GM23338 (cell line): ENCODE measurements around the gene CCDC93.

Experiments
- CREB1 ChIP-seq: fragments of 250-450 bp; sonication (Bioruptor Pico); IDR thresholded peaks from 2 replicates; pipeline ENCODE4 v1.5.0; 2020; ENCODE audit warnings: low read depth, mild to moderate bottlenecking, moderate library complexity
- CTCF ChIP-seq, 2 experiments: fragments of 200-600 bp in 1 of 2; sonication (generic) in 1 of 2; conservative IDR thresholded peaks; 2 replicates each; pipeline versions ENCODE4 v1.5.1 to v1.6.1; 2016 to 2017; ENCODE audit warnings: antibody characterized with exemption in 2 of 2, low read depth in 2 of 2, mild to moderate bottlenecking in 2 of 2, moderate library complexity in 1 of 2
- EZH2phosphoT487 ChIP-seq: fragments of 200-600 bp; sonication (generic); IDR thresholded peaks from one replicate; pipeline ENCODE4 v1.8.1; 2018; ENCODE audit warnings: antibody characterized with exemption; ENCODE audit not compliant: unreplicated experiment
- JUNB ChIP-seq: IDR thresholded peaks from one replicate; pipeline ENCODE4 v1.6.1; 2016; ENCODE audit warnings: antibody characterized with exemption; ENCODE audit not compliant: unreplicated experiment
- NANOG ChIP-seq: IDR thresholded peaks from 2 replicates; pipeline ENCODE4 v1.6.1; 2016; ENCODE audit warnings: antibody characterized with exemption, borderline replicate concordance
- POLR2AphosphoS5 ChIP-seq: IDR thresholded peaks from 2 replicates; pipeline ENCODE4 v1.6.1; 2016; ENCODE audit warnings: antibody characterized with exemption, low read depth
- REST ChIP-seq: IDR thresholded peaks from one replicate; pipeline ENCODE4 v1.6.1; 2018; ENCODE audit warnings: antibody characterized with exemption; ENCODE audit not compliant: unreplicated experiment
- TF ChIP-seq, protein P1 (sequence below): IDR thresholded peaks from 2 replicates; pipeline ENCODE4 v1.6.1; 2016; ENCODE audit warnings: antibody characterized with exemption

DNA sequence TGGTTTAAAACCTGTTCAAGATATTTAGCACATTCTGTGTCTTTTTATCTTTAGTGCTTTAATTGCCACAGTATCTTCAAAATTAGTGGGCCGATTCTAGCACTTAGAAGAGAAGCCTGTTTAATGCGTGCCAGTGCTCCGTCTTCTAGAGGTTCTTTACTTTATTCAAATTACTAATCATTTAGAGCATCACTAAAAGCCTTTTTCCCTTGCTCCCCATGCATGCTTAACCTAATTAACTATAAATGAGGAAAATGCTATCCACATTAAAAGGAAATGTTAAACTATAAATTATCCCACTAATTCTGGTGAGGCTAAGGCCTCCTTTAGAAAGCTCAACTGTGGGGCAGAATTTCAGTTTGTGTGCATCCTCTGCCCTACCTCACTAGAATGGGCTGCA, 42.9 kb upstream of the CCDC93 start:
- TF ChIP-seq CTCF (conservative IDR thresholded peaks at IDR 0.05; ENCODE audit: low read depth in 2 of 2) = no peak
- TF ChIP-seq POLR2AphosphoS5 = no peak
- no peak for TF ChIP-seq REST
- TF ChIP-seq JUNB = no peak
- no peak for TF ChIP-seq CREB1 (CRISPR knock-in tag)
- TF ChIP-seq NANOG = no peak
- TF ChIP-seq, protein P1, sequence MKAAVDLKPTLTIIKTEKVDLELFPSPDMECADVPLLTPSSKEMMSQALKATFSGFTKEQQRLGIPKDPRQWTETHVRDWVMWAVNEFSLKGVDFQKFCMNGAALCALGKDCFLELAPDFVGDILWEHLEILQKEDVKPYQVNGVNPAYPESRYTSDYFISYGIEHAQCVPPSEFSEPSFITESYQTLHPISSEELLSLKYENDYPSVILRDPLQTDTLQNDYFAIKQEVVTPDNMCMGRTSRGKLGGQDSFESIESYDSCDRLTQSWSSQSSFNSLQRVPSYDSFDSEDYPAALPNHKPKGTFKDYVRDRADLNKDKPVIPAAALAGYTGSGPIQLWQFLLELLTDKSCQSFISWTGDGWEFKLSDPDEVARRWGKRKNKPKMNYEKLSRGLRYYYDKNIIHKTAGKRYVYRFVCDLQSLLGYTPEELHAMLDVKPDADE = no peak
- TF ChIP-seq EZH2phosphoT487 = no peak
